Activated T-cell treated with anti-CD3 and anti-CD28 coated beads, Interleukin-2, amount 50 U/mL, for 4 hours (primary cell): ENCODE measurements around the gene FARSA. TPM values are rescaled to one million over a fixed set of nuclear protein-coding genes. Genes with fewer than 3 reads are reported as not detected.

Source experiments
- ATAC-seq, 2 donors: fragments of 200-7000 bp; cut with Tn5 transposase; one replicate each; pipeline ENCODE4 v1.10.0; 2021
- DNase-seq: peaks from one replicate; pipeline ENCODE4 v3.0.0-alpha.2; 2020
- H3K27me3 Mint-ChIP-seq: one replicate; pipeline ENCODE4 v1.8.0; 2021; ENCODE audit warnings: low read depth, mixed read lengths
- H3K36me3 Mint-ChIP-seq: one replicate; pipeline ENCODE4 v1.8.0; 2022; ENCODE audit warnings: mixed read lengths; ENCODE audit not compliant: insufficient read depth
- H3K4me1 Mint-ChIP-seq: one replicate; pipeline ENCODE4 v1.8.0; 2021; ENCODE audit warnings: low read depth, mixed read lengths
- H3K4me3 Mint-ChIP-seq: one replicate; pipeline ENCODE4 v1.8.0; 2021; ENCODE audit warnings: mild to moderate bottlenecking, moderate library complexity, mixed read lengths
- H3K9me3 Mint-ChIP-seq: one replicate; pipeline ENCODE4 v1.8.0; 2021; ENCODE audit warnings: mixed read lengths
- total RNA-seq, 3 donors: library from RNA; stranded (reverse); gene quantifications; one replicate each; pipeline ENCODE4 v1.2.1, GENCODE V29; 2021

Gene FARSA
- total RNA-seq, 3 donors from 2014 or later = 345 to 368 (median 368) TPM

GRCh38 chr19:12882589-12882988 is 50.9 kb downstream of the FARSA start:
- ATAC-seq (no peak), DNase-seq (no peak)
- H3K27me3 Mint-ChIP-seq = no peaks in the 10 kb centered on the region
- H3K36me3 Mint-ChIP-seq = peaks cover 2% of the 10 kb centered on the region
- no peaks in the 10 kb centered on the region for H3K9me3 Mint-ChIP-seq
- H3K4me3 Mint-ChIP-seq = peak overlapping the region; percentile 86
- peaks cover 23% of the 10 kb centered on the region for H3K4me1 Mint-ChIP-seq

GRCh38 chr19:12881172-12881808 is 52.2 kb downstream of the FARSA start, which contains the start of gene DNASE2:
Gene DNASE2, minus strand, starts transcription at chr19:12881449. Its CDS starts 74 bp downstream, at chr19:12881375.
- Mint-ChIP-seq H3K4me1 (peaks cover 21% of the 10 kb centered on the region), H3K9me3 (no peaks in the 10 kb centered on the region)
- ATAC-seq = peak; percentile 78 to 79

GRCh38 chr19:12880551-12881171 is 52.9 kb downstream of the FARSA start:
- Mint-ChIP-seq H3K9me3 (no peaks in the 10 kb centered on the region), H3K4me1 (peaks cover 21% of the 10 kb centered on the region), H3K4me3 (peak overlapping the region; percentile 86), H3K27me3 (no peaks in the 10 kb centered on the region), H3K36me3 (peaks cover 4% of the 10 kb centered on the region)
- peak; percentile 1 to 4 for ATAC-seq
- no peak for DNase-seq

More at GRCh38 chr19:12881172-12881808, 52.2 kb downstream of the FARSA start, which contains the start of gene DNASE2:
- peak within 1 kb of the TSS; percentile 86 for H3K4me3 Mint-ChIP-seq
- H3K27me3 Mint-ChIP-seq = no peaks in the 10 kb centered on the region
- peak; percentile 83 for DNase-seq
- H3K36me3 Mint-ChIP-seq = peaks cover 4% of the 10 kb centered on the region

- H3K4me3 Mint-ChIP-seq = no peak overlapping the region
- no peaks in the 10 kb centered on the region for H3K27me3 Mint-ChIP-seq
- H3K9me3 Mint-ChIP-seq = no peaks in the 10 kb centered on the region
- H3K36me3 Mint-ChIP-seq = peaks cover 12% of the 10 kb centered on the region
- peaks cover 5% of the 10 kb centered on the region for H3K4me1 Mint-ChIP-seq
- DNase-seq = no peak
- ATAC-seq = no peak
These were observed 58.4 kb downstream of the FARSA start for GRCh38 chr19:12875086-12875485.

GRCh38 chr19:12873891-12874745 is 59.4 kb downstream of the FARSA start:
- DNase-seq = no peak

GRCh38 chr19:12872941-12873890 is 60.3 kb downstream of the FARSA start:
- Mint-ChIP-seq H3K4me1 (no peaks in the 10 kb centered on the region), H3K27me3 (peaks cover 1% of the 10 kb centered on the region), H3K36me3 (peaks cover 12% of the 10 kb centered on the region), H3K9me3 (no peaks in the 10 kb centered on the region), H3K4me3 (no peak overlapping the region)
- ATAC-seq (peak; percentile 77 to 82), DNase-seq (peak; percentile 62)

More at GRCh38 chr19:12873891-12874745, 59.4 kb downstream of the FARSA start:
- no peak overlapping the region for H3K4me3 Mint-ChIP-seq
- no peak for ATAC-seq
- H3K27me3 Mint-ChIP-seq = no peaks in the 10 kb centered on the region
- no peaks in the 10 kb centered on the region for H3K9me3 Mint-ChIP-seq
- peaks cover 12% of the 10 kb centered on the region for H3K36me3 Mint-ChIP-seq
- no peaks in the 10 kb centered on the region for H3K4me1 Mint-ChIP-seq

Other genes with a start within 250 kb of the FARSA start
- gene GNG14, start 245.7 kb downstream of the FARSA start, total RNA-seq = not detected
- 1 to 10 TPM; 7.9 to 9.9 (median 9.4) TPM for gene FBXW9, start 237.1 kb downstream of the FARSA start, total RNA-seq
- 100 to 1,000 TPM; 223 to 236 (median 232) TPM for gene TNPO2, start 209.8 kb downstream of the FARSA start, total RNA-seq
- 100 to 1,000 TPM; 223 to 251 (median 235) TPM for gene TRIR, start 199.0 kb downstream of the FARSA start, total RNA-seq
- gene GET3, start 196.2 kb downstream of the FARSA start, total RNA-seq = 10 to 100 TPM; 92.8 to 95.1 (median 93.8) TPM
- not detected for gene BEST2, start 181.9 kb downstream of the FARSA start, total RNA-seq
- gene HOOK2, start 158.2 kb downstream of the FARSA start, total RNA-seq = 1 to 10 TPM; 5.9 to 8.4 (median 6.0) TPM
- 100 to 1,000 TPM; 261 to 295 (median 287) TPM for gene JUNB, start 142.2 kb downstream of the FARSA start, total RNA-seq
- gene PRDX2, start 131.9 kb downstream of the FARSA start, total RNA-seq = 100 to 1,000 TPM; 185 to 224 (median 211) TPM
- gene THSD8, start 131.6 kb downstream of the FARSA start, total RNA-seq = 10 to 100 TPM; 10.3 to 18.8 (median 12.6) TPM
- gene RNASEH2A, start 127.1 kb downstream of the FARSA start, total RNA-seq = 10 to 100 TPM; 32.3 to 42.7 (median 39.1) TPM
- not detected for gene RTBDN, start 99.1 kb downstream of the FARSA start, total RNA-seq
- 1 to 10 TPM in 1 of 3 donors, under 1 TPM in 2; 0.37 to 1.0 (median 0.38) TPM for gene MAST1, start 95.2 kb downstream of the FARSA start, total RNA-seq
- gene DNASE2, start 52.3 kb downstream of the FARSA start, total RNA-seq = 10 to 100 TPM; 14.3 to 19.5 (median 15.9) TPM
- under 1 TPM; 0.55 to 0.92 (median 0.68) TPM for gene KLF1, start 46.5 kb downstream of the FARSA start, total RNA-seq
- gene GCDH, start 42.6 kb downstream of the FARSA start, total RNA-seq = 10 to 100 TPM; 60.1 to 85.8 (median 72.8) TPM
- under 1 TPM; 0.53 to 0.91 (median 0.87) TPM for gene SYCE2, start 14.4 kb downstream of the FARSA start, total RNA-seq
- 1,000 to 10,000 TPM; 1,489 to 1,621 (median 1,575) TPM for gene CALR, start 4.9 kb upstream of the FARSA start, total RNA-seq
- 100 to 1,000 TPM; 256 to 265 (median 264) TPM for gene RAD23A, start 12.2 kb upstream of the FARSA start, total RNA-seq
- 10 to 100 TPM; 60.5 to 65.2 (median 61.8) TPM for gene GADD45GIP1, start 23.5 kb upstream of the FARSA start, total RNA-seq
- gene DAND5, start 35.9 kb upstream of the FARSA start, total RNA-seq = not detected
- gene NFIX, start 61.8 kb upstream of the FARSA start, total RNA-seq = 10 to 100 TPM; 11.1 to 20.4 (median 16.1) TPM
- gene LYL1, start 169.1 kb upstream of the FARSA start, total RNA-seq = 1 to 10 TPM; 1.9 to 3.0 (median 2.9) TPM
- 100 to 1,000 TPM; 240 to 248 (median 246) TPM for gene TRMT1, start 183.0 kb upstream of the FARSA start, total RNA-seq
- 100 to 1,000 TPM; 127 to 137 (median 134) TPM for gene NACC1, start 184.6 kb upstream of the FARSA start, total RNA-seq
- gene STX10, start 216.7 kb upstream of the FARSA start, total RNA-seq = 10 to 100 TPM; 64.5 to 66.0 (median 65.4) TPM
- gene IER2, start 216.7 kb upstream of the FARSA start, total RNA-seq = 100 to 1,000 TPM in 2 of 3 donors, 10 to 100 TPM in 1; 99.4 to 113 (median 110) TPM